GM18505 (cell line): ENCODE data around the gene ARFRP1.
"Not testable (repeated sequence)": the region's sequence is repeated elsewhere in the genome, so short reads cannot be mapped to it uniquely, and the experiment has no call there.

ENCODE experiments used
- ATAC-seq: cut with Tn5 transposase; IDR thresholded peaks from one replicate; pipeline ENCODE4 v1.9.1; 2021; ENCODE audit not compliant: unreplicated experiment
- POLR2A ChIP-seq: IDR thresholded peaks from 4 replicates; pipeline ENCODE4 v1.6.1; 2011; ENCODE audit warnings: borderline replicate concordance; ENCODE audit not compliant: insufficient read depth, insufficient read length; ENCODE audit errors: extremely low read depth

The ARFRP1 gene

GRCh38 chr20:63664143-63664851, 43.5 kb downstream of the ARFRP1 start:
- no peak for TF ChIP-seq POLR2A
- no peak for ATAC-seq

- no peak for TF ChIP-seq POLR2A
- no peak for ATAC-seq
Observed at GRCh38 chr20:63663332-63664066, 44.3 kb downstream of the ARFRP1 start.

GRCh38 chr20:63662813-63663189, 45.0 kb downstream of the ARFRP1 start:
- no peak for TF ChIP-seq POLR2A
- no peak for ATAC-seq

- no peak for ATAC-seq
- no peak for TF ChIP-seq POLR2A
Observed at GRCh38 chr20:63661959-63662812, 45.6 kb downstream of the ARFRP1 start.

- TF ChIP-seq POLR2A, result no peak
- ATAC-seq, result no peak
Observed at GRCh38 chr20:63661108-63661507, 46.7 kb downstream of the ARFRP1 start.

GRCh38 chr20:63660622-63661021, 47.2 kb downstream of the ARFRP1 start:
- ATAC-seq, result no peak

GRCh38 chr20:63660174-63660573, 47.6 kb downstream of the ARFRP1 start:
- ATAC-seq, result not testable (repeated sequence)

More at GRCh38 chr20:63660622-63661021, 47.2 kb downstream of the ARFRP1 start:
- no peak for TF ChIP-seq POLR2A

GRCh38 chr20:63659370-63659769, 48.4 kb downstream of the ARFRP1 start:
- no peak for ATAC-seq

GRCh38 chr20:63658749-63659187, 49.0 kb downstream of the ARFRP1 start:
- TF ChIP-seq POLR2A, result no peak
- ATAC-seq, result peak; percentile 13

More at GRCh38 chr20:63659370-63659769, 48.4 kb downstream of the ARFRP1 start:
- no peak for TF ChIP-seq POLR2A

- peak; percentile 65 for TF ChIP-seq POLR2A
- ATAC-seq, result peak; percentile 84
Observed at GRCh38 chr20:63657937-63658748, 49.6 kb downstream of the ARFRP1 start, which contains the start of gene RTEL1. TSS of gene RTEL1 (plus strand) at chr20:63658312. CDS start at chr20:63659403, 1,091 bp downstream.

GRCh38 chr20:63657260-63657936, 50.4 kb downstream of the ARFRP1 start:
- no peak for TF ChIP-seq POLR2A
- ATAC-seq, result no peak

- no peak for TF ChIP-seq POLR2A
- ATAC-seq, result no peak
Observed at GRCh38 chr20:63656451-63656850, 51.3 kb downstream of the ARFRP1 start.
